Gastroesophageal sphincter (tissue), 3 donors: Measurements from ENCODE around the gene IREB2.
A peak's percentile ranks its signal among the peaks of the same experiment; 100 is the strongest.

Experiments
- CTCF ChIP-seq, 4 experiments: fragments of 200-600 bp in 2 of 4; fragments of 450-650 bp in 2 of 4; sonication (generic) in 1 of 4; IDR thresholded peaks; one replicate each; pipeline ENCODE4 v1.5.1; 2017 to 2019; ENCODE audit warnings: antibody characterized with exemption in 4 of 4, mild to moderate bottlenecking in 2 of 4, moderate library complexity in 2 of 4
- EP300 ChIP-seq: sonication (generic); formaldehyde crosslinking; IDR thresholded peaks from one replicate; pipeline ENCODE4 v1.6.1; 2017; ENCODE audit warnings: antibody characterized with exemption, mild to moderate bottlenecking
- POLR2A ChIP-seq, 2 donors: fragments of 450-650 bp; IDR thresholded peaks; one replicate each; pipeline ENCODE4 v1.6.1; 2017; ENCODE audit warnings: antibody characterized with exemption in 2 of 2, mild to moderate bottlenecking in 2 of 2, moderate library complexity in 1 of 2
- POLR2AphosphoS5 ChIP-seq: sonication (generic); formaldehyde crosslinking; IDR thresholded peaks from one replicate; pipeline ENCODE4 v1.6.1; 2017; ENCODE audit warnings: antibody characterized with exemption

DNA sequence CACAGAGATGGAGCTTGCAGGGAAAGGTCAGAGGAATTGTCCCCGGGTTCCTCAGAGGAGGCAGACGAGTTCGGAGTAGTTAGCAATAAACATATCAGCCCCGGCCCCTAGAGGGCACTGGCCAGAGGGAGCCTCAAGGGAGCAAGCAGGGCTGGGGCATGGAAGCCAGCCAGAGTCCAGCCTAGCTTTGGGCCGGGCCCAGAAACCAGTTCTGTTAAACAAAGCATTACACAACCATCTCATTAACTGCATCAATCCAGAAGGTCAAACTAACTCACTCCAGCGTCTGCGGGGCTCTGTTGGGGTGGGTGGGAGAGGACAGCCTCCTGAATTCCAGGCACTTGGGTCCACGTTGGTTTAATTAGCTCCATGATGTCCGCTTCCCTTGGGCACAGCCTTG is 41.0 kb upstream of the IREB2 start:
- TF ChIP-seq CTCF (IDR thresholded peaks at IDR 0.05): peak in 3 of 4 experiments; percentile 29 to 45 (median 35)
- no peak for TF ChIP-seq POLR2A (IDR thresholded peaks at IDR 0.05)
- no peak for TF ChIP-seq EP300
- peak; percentile 31 for TF ChIP-seq POLR2AphosphoS5
